Parathyroid adenoma (tissue), 2 donors: ENCODE data around the gene PRDM2.

Experiments
- H2AFZ ChIP-seq: fragments of 300-600 bp; sonication (generic); one replicate; pipeline ENCODE4 v1.7.0; 2017; ENCODE audit warnings: antibody characterized with exemption, mild to moderate bottlenecking
- H3K27ac ChIP-seq: fragments of 300-600 bp; sonication (generic); one replicate; pipeline ENCODE4 v1.7.0; 2017
- H3K27me3 ChIP-seq: fragments of 300-600 bp; sonication (generic); one replicate; pipeline ENCODE4 v1.7.0; 2017; ENCODE audit warnings: low read length; ENCODE audit not compliant: control insufficient read depth, insufficient read depth
- H3K36me3 ChIP-seq: fragments of 300-600 bp; sonication (generic); one replicate; pipeline ENCODE4 v1.7.0; 2017; ENCODE audit warnings: low read length; ENCODE audit not compliant: control insufficient read depth, insufficient read depth
- H3K4me1 ChIP-seq: fragments of 300-600 bp; sonication (generic); one replicate; pipeline ENCODE4 v1.7.0; 2017; ENCODE audit warnings: control low read depth
- H3K4me2 ChIP-seq: fragments of 300-600 bp; sonication (generic); one replicate; pipeline ENCODE4 v1.7.0; 2017; ENCODE audit warnings: low read length
- H3K4me3 ChIP-seq: fragments of 300-600 bp; sonication (generic); one replicate; pipeline ENCODE4 v1.7.0; 2017; ENCODE audit warnings: low read depth, low read length
- H3K79me2 ChIP-seq: fragments of 300-600 bp; sonication (generic); one replicate; pipeline ENCODE4 v1.7.0; 2017; ENCODE audit warnings: control low read depth
- H3K9ac ChIP-seq: fragments of 300-600 bp; sonication (generic); one replicate; pipeline ENCODE4 v1.7.0; 2017; ENCODE audit warnings: mild to moderate bottlenecking
- H3K9me3 ChIP-seq: fragments of 300-600 bp; sonication (generic); one replicate; pipeline ENCODE4 v1.7.0; 2017; ENCODE audit warnings: low read length; ENCODE audit not compliant: control insufficient read depth
- CTCF ChIP-seq: fragments of 300-600 bp; sonication (generic); IDR thresholded peaks from one replicate; pipeline ENCODE4 v1.7.0; 2017; ENCODE audit warnings: antibody characterized with exemption, mild to moderate bottlenecking
- donor health status: primary hyperparathyroidism.

PRDM2 gene

DNA sequence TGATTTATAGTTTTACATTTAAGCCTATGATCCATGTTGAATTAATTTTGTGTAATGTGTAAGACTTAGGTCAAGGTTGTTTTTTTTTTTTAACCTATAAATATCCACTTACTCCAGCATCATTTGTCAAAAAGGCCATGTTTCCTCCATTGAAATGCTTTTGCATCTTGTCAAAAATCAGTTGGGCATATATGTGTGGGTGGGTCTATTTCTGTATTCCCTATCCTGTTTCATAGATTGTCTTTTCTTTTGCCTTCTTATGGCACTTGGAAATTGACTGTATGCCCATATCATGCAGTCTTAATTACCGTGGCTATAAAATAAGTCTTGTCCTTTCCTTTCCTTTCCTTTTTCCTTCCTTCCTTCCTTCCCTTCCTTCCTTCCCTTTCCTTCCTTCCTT lies 138.2 kb downstream of the PRDM2 start:
- no peaks in the 10 kb centered on the region for H3K9me3 ChIP-seq
- no peak for TF ChIP-seq CTCF

GRCh38 chr1:13842497-13842896 lies 142.5 kb downstream of the PRDM2 start:
- Histone ChIP-seq H3K79me2 (no peaks in the 10 kb centered on the region), H3K4me1 (no peaks in the 10 kb centered on the region), H3K4me2 (no peak overlapping the region), H3K9ac (no peak overlapping the region), H3K36me3 (no peaks in the 10 kb centered on the region), H3K9me3 (no peaks in the 10 kb centered on the region), H2AFZ (no peak overlapping the region), H3K27ac (no peak overlapping the region), H3K4me3 (no peak overlapping the region), H3K27me3 (no peaks in the 10 kb centered on the region)
- TF ChIP-seq CTCF, result no peak

More for the DNA sequence above, 138.2 kb downstream of the PRDM2 start:
- Histone ChIP-seq H3K36me3 (no peaks in the 10 kb centered on the region), H3K27ac (no peak overlapping the region), H3K9ac (no peak overlapping the region), H3K4me3 (no peak overlapping the region), H3K4me1 (no peaks in the 10 kb centered on the region), H3K79me2 (no peaks in the 10 kb centered on the region), H3K27me3 (no peaks in the 10 kb centered on the region), H2AFZ (no peak overlapping the region), H3K4me2 (no peak overlapping the region)

GRCh38 chr1:13851726-13852125 lies 151.7 kb downstream of the PRDM2 start:
- H3K27ac ChIP-seq, result no peak overlapping the region
- TF ChIP-seq CTCF, result no peak
- H3K36me3 ChIP-seq, result no peaks in the 10 kb centered on the region
- no peaks in the 10 kb centered on the region for H3K4me1 ChIP-seq
- no peaks in the 10 kb centered on the region for H3K79me2 ChIP-seq
- no peaks in the 10 kb centered on the region for H3K27me3 ChIP-seq
- H2AFZ ChIP-seq, result no peak overlapping the region
- no peak overlapping the region for H3K4me2 ChIP-seq
- H3K4me3 ChIP-seq, result no peak overlapping the region
- no peak overlapping the region for H3K9ac ChIP-seq
- H3K9me3 ChIP-seq, result peaks cover 3% of the 10 kb centered on the region

DNA sequence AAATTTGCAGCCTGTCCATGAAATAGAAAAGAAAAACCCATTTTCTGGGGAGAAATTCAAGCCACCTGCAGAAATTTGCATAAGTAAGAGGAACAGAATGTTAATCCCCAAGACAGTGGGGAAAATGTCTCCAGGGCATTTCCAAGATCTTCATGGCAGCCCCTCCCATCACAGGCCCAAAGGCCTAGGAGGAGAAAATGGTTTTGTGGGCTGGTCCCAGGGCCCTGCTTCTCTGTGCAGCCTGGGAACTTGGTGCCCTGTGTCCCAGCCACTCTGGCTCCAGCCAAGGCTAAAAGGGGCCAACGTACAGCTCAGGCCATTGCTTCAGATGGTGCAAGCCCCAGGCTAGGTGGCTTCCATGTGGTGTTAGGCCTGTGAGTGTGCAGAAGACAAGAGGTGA lies 155.6 kb downstream of the PRDM2 start:
- no peaks in the 10 kb centered on the region for H3K27me3 ChIP-seq
- H3K4me1 ChIP-seq, result no peaks in the 10 kb centered on the region
- no peak overlapping the region for H3K4me3 ChIP-seq
- H3K36me3 ChIP-seq, result no peaks in the 10 kb centered on the region
- H3K9me3 ChIP-seq, result no peaks in the 10 kb centered on the region
- no peak for TF ChIP-seq CTCF
- H2AFZ ChIP-seq, result no peak overlapping the region
- H3K9ac ChIP-seq, result no peak overlapping the region
- no peak overlapping the region for H3K27ac ChIP-seq
- no peak overlapping the region for H3K4me2 ChIP-seq
- H3K79me2 ChIP-seq, result no peaks in the 10 kb centered on the region

GRCh38 chr1:13860031-13860430 lies 160.0 kb downstream of the PRDM2 start:
- Histone ChIP-seq H3K9ac (no peak overlapping the region), H3K4me1 (no peaks in the 10 kb centered on the region), H2AFZ (no peak overlapping the region), H3K4me2 (no peak overlapping the region), H3K4me3 (no peak overlapping the region), H3K27ac (no peak overlapping the region), H3K36me3 (no peaks in the 10 kb centered on the region), H3K27me3 (no peaks in the 10 kb centered on the region), H3K79me2 (no peaks in the 10 kb centered on the region), H3K9me3 (no peaks in the 10 kb centered on the region)
- TF ChIP-seq CTCF, result no peak
